ENCODE measurements around the gene PPP4R3B.

GRCh38 chr2:55524884-55525437, 92.5 kb downstream of the PPP4R3B start:
- TF ChIP-seq SMC3 (IDR thresholded peaks at IDR 0.05; ENCODE audit: low read depth, low read length): no peak
- TF ChIP-seq REST (IDR thresholded peaks at IDR 0.05; ENCODE audit: low read depth, low read length): no peak
- TF ChIP-seq NFIC (IDR thresholded peaks at IDR 0.05; ENCODE audit: borderline replicate concordance): no peak
- no peak for TF ChIP-seq RAD21 (IDR thresholded peaks at IDR 0.05; ENCODE audit: low read length)
- TF ChIP-seq RCOR1 (IDR thresholded peaks at IDR 0.05; ENCODE audit: low read length): no peak
- no peak for TF ChIP-seq POLR2AphosphoS5 (IDR thresholded peaks at IDR 0.05; ENCODE audit: low read depth, low read length)
- no peak for TF ChIP-seq GABPA (IDR thresholded peaks at IDR 0.05; ENCODE audit: low read depth)
